ENCODE results near the gene AP1G2.

DNA sequence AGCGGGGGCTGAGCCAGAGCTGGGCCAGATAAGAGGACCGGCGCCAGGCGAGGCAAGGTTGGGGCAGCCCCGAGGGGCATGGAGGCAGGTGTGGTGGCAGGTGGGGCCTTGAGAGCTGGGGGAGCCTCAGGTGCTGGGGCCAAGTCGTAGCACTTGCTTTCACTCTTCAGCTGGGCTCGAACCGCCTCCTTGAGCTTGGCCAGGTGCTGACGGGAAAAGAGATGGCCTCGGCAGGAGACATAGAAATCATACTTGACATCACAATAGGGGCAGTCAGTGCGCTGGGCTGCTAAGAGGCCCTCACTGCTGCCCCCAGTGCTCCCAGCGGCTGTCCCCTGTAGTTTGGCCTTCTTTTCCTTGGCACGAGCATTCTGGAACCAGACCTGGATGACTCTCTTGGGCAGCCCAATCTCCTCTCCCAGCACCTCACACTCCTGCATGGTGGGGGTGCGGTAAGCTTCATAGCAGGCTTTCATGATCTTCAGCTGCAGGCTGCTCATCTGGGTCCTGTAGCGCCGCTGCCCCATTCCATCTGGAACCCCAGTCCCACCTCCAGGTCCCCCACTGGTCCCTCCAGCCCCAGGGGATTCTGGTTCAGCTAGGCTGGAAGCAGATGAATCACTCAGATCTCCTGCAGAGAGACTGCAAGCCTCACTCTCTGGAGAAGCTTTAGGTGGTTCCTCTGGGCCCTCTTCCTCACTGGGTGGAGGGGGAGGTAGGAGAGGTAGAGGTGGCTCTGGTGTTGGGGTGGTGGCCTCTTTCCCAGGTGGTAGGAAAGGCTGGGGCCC lies 44.2 kb downstream of the AP1G2 start:
- TF ChIP-seq, protein P1, sequence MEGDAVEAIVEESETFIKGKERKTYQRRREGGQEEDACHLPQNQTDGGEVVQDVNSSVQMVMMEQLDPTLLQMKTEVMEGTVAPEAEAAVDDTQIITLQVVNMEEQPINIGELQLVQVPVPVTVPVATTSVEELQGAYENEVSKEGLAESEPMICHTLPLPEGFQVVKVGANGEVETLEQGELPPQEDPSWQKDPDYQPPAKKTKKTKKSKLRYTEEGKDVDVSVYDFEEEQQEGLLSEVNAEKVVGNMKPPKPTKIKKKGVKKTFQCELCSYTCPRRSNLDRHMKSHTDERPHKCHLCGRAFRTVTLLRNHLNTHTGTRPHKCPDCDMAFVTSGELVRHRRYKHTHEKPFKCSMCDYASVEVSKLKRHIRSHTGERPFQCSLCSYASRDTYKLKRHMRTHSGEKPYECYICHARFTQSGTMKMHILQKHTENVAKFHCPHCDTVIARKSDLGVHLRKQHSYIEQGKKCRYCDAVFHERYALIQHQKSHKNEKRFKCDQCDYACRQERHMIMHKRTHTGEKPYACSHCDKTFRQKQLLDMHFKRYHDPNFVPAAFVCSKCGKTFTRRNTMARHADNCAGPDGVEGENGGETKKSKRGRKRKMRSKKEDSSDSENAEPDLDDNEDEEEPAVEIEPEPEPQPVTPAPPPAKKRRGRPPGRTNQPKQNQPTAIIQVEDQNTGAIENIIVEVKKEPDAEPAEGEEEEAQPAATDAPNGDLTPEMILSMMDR (conservative IDR thresholded peaks at IDR 0.05; ENCODE audit: low read depth, low read length): no peak
- TF ChIP-seq EZH2phosphoT487 (IDR thresholded peaks at IDR 0.05; ENCODE audit: borderline replicate concordance, low read length): no peak

All from PC-3 (cell line).